SU-DHL-6 (cell line): ENCODE results near the gene EPHA6.

Experiments used
- H2AFZ ChIP-seq: fragments of 200-600 bp; sonication (generic); 2 replicates; pipeline ENCODE4 v1.6.1; 2014; ENCODE audit warnings: low read depth, mild to moderate bottlenecking, moderate library complexity, mixed read lengths, antibody characterized with exemption, low read length; ENCODE audit not compliant: severe bottlenecking
- H3F3A ChIP-seq: fragments of 200-600 bp; shearing (Covaris generic); 2 replicates; pipeline ENCODE4 v1.6.0; 2016; ENCODE audit warnings: antibody characterized with exemption, mild to moderate bottlenecking; ENCODE audit not compliant: insufficient read depth
- H3K27ac ChIP-seq: fragments of 200-600 bp; sonication (generic); 2 replicates; pipeline ENCODE4 v1.5.1; 2016; ENCODE audit warnings: low read depth, mild to moderate bottlenecking, low read length, moderate library complexity, mixed read lengths
- H3K27me3 ChIP-seq: fragments of 200-600 bp; sonication (generic), shearing (Covaris generic); 2 replicates; pipeline ENCODE4 v1.6.0; 2014; ENCODE audit warnings: mild to moderate bottlenecking, low read length
- H3K36me3 ChIP-seq: fragments of 200-600 bp; sonication (generic); 2 replicates; pipeline ENCODE4 v1.6.1; 2014; ENCODE audit warnings: mild to moderate bottlenecking, low read length, mixed read lengths
- H3K4me2 ChIP-seq: fragments of 300-600, 200-600 bp; shearing (Covaris generic), sonication (generic); 2 replicates; pipeline ENCODE4 v1.6.0; 2014; ENCODE audit warnings: low read length, low read depth, mild to moderate bottlenecking; ENCODE audit not compliant: poor library complexity, severe bottlenecking
- H3K4me3 ChIP-seq: fragments of 200-600 bp; sonication (generic); 2 replicates; pipeline ENCODE4 v1.5.1; 2014; ENCODE audit warnings: antibody characterized with exemption, low read length, mild to moderate bottlenecking, mixed read lengths; ENCODE audit not compliant: insufficient read depth, poor library complexity, severe bottlenecking
- H3K79me2 ChIP-seq: fragments of 200-600 bp; sonication (generic); 2 replicates; pipeline ENCODE4 v1.6.1; 2014; ENCODE audit warnings: mild to moderate bottlenecking, low read length, moderate library complexity; ENCODE audit not compliant: insufficient read depth
- H3K9ac ChIP-seq: fragments of 200-600 bp; sonication (generic); 2 replicates; pipeline ENCODE4 v1.7.0; 2014; ENCODE audit warnings: mild to moderate bottlenecking, low read length
- H3K9me2 ChIP-seq: fragments of 200-600 bp; sonication (generic); replicated peaks from 2 replicates; pipeline ENCODE4 v1.6.1; 2014; ENCODE audit warnings: low read length; ENCODE audit not compliant: insufficient read depth
- H3K9me3 ChIP-seq: fragments of 200-600 bp; sonication (generic); 2 replicates; pipeline ENCODE4 v1.6.1; 2014; ENCODE audit warnings: low read length, mixed read lengths; ENCODE audit not compliant: insufficient read depth
- H4K20me1 ChIP-seq: fragments of 200-600 bp; sonication (generic); 2 replicates; pipeline ENCODE4 v1.6.1; 2014; ENCODE audit warnings: low read depth, mild to moderate bottlenecking, antibody characterized with exemption, low read length, moderate library complexity, mixed read lengths
- EZH2phosphoT487 ChIP-seq: fragments of 200-600 bp; sonication (generic), shearing (Covaris generic); conservative IDR thresholded peaks from 2 replicates; pipeline ENCODE4 v1.6.1; 2018; ENCODE audit warnings: mild to moderate bottlenecking, antibody characterized with exemption, low read length, moderate library complexity, mixed read lengths
- TF ChIP-seq, protein P1 (sequence below): fragments of 200-600 bp; sonication (generic); IDR thresholded peaks from one replicate; pipeline ENCODE4 v1.5.1; 2017; ENCODE audit warnings: antibody characterized with exemption, mild to moderate bottlenecking, low read length, moderate library complexity; ENCODE audit not compliant: insufficient read depth, poor library complexity, severe bottlenecking

The EPHA6 gene

DNA sequence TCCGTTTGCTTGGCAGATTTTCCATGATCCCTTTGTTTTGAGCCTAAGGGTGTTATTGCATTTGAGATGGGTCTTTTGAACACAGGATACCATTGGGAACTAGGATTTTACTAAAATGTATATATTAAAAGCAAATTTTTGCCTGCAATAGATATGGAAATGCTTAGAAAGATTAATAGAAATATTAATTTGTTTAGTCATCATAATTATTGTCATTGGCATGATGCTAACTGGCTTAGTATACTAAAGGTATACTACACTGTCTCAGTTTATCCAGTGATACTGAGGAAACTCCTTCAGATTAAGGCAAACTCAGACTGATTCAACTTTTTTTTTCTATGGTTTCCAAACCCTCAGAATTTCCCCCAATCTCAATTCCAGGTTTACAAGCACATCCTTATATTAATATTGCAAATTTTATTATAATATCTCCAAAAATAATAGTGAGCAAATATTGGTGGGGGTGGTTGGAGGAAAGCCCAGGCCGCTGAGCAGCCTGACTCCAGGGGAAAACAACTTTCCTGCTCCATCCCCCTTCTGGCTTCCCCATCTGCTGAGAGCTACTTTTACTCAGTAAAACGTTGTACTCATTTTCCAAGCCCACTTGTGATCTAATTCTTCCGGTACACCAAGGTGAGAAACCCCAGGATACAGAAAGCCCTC lies 291.7 kb downstream of the EPHA6 start:
- H3K79me2 ChIP-seq = no peaks in the 10 kb centered on the region
- H3K36me3 ChIP-seq = no peaks in the 10 kb centered on the region
- no peaks in the 10 kb centered on the region for H4K20me1 ChIP-seq
- no peak overlapping the region for H3K4me3 ChIP-seq
- no peaks in the 10 kb centered on the region for H3K27me3 ChIP-seq
- no peak overlapping the region for H3K4me2 ChIP-seq
- no peaks in the 10 kb centered on the region for H3K9me2 ChIP-seq
- H3K9me3 ChIP-seq = no peaks in the 10 kb centered on the region
- no peaks in the 10 kb centered on the region for H3F3A ChIP-seq
- H3K27ac ChIP-seq = no peak overlapping the region
- H2AFZ ChIP-seq = no peak overlapping the region
- TF ChIP-seq EZH2phosphoT487 = no peak
- TF ChIP-seq, protein P1, sequence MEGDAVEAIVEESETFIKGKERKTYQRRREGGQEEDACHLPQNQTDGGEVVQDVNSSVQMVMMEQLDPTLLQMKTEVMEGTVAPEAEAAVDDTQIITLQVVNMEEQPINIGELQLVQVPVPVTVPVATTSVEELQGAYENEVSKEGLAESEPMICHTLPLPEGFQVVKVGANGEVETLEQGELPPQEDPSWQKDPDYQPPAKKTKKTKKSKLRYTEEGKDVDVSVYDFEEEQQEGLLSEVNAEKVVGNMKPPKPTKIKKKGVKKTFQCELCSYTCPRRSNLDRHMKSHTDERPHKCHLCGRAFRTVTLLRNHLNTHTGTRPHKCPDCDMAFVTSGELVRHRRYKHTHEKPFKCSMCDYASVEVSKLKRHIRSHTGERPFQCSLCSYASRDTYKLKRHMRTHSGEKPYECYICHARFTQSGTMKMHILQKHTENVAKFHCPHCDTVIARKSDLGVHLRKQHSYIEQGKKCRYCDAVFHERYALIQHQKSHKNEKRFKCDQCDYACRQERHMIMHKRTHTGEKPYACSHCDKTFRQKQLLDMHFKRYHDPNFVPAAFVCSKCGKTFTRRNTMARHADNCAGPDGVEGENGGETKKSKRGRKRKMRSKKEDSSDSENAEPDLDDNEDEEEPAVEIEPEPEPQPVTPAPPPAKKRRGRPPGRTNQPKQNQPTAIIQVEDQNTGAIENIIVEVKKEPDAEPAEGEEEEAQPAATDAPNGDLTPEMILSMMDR = no peak
- no peak overlapping the region for H3K9ac ChIP-seq

DNA sequence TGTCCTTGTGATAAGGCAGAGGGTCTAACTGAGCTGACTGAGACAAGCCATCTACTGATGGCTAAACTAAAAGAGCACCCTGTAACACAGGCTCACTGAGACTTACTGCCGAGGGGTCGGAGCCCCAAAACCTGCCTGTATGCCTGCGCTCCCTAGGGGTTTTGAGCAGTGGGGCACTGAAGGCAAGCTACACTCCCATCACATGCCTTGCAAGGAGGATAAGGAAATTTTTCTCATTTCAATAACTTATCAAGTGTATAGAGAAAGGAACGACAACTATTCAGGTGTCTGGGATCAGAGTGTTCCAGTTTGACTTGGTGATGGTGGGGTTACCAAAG lies 292.2 kb downstream of the EPHA6 start:
- Histone ChIP-seq H3K4me2 (no peak overlapping the region), H3K36me3 (no peaks in the 10 kb centered on the region), H3K9ac (no peak overlapping the region), H4K20me1 (no peaks in the 10 kb centered on the region), H2AFZ (no peak overlapping the region), H3K4me3 (no peak overlapping the region), H3K9me3 (no peaks in the 10 kb centered on the region), H3K79me2 (no peaks in the 10 kb centered on the region), H3K27me3 (no peaks in the 10 kb centered on the region), H3F3A (no peaks in the 10 kb centered on the region), H3K27ac (no peak overlapping the region), H3K9me2 (no peaks in the 10 kb centered on the region)
- TF ChIP-seq, protein P1 = no peak
- no peak for TF ChIP-seq EZH2phosphoT487

GRCh38 chr3:97108136-97108535 lies 293.7 kb downstream of the EPHA6 start:
- no peaks in the 10 kb centered on the region for H4K20me1 ChIP-seq
- H3K9me2 ChIP-seq = no peaks in the 10 kb centered on the region
- H3F3A ChIP-seq = no peaks in the 10 kb centered on the region
- H2AFZ ChIP-seq = no peak overlapping the region
- H3K27ac ChIP-seq = no peak overlapping the region
- H3K4me2 ChIP-seq = no peak overlapping the region
- H3K9ac ChIP-seq = no peak overlapping the region
- no peaks in the 10 kb centered on the region for H3K9me3 ChIP-seq
- no peak for TF ChIP-seq EZH2phosphoT487
- TF ChIP-seq, protein P1 = no peak
- H3K36me3 ChIP-seq = no peaks in the 10 kb centered on the region
- no peaks in the 10 kb centered on the region for H3K79me2 ChIP-seq
- H3K27me3 ChIP-seq = no peaks in the 10 kb centered on the region
- no peak overlapping the region for H3K4me3 ChIP-seq
